GM18502 (cell line): ENCODE measurements around the gene EPN1.

Source experiments
- ATAC-seq: cut with Tn5 transposase; IDR thresholded peaks from one replicate; pipeline ENCODE4 v1.9.1; 2021; ENCODE audit warnings: mild to moderate bottlenecking; ENCODE audit not compliant: unreplicated experiment, poor library complexity

The EPN1 gene

GRCh38 chr19:55690769-55691545 lies 15.9 kb downstream of the EPN1 start:
- no peak for ATAC-seq

GRCh38 chr19:55691561-55692481 lies 16.8 kb downstream of the EPN1 start:
- ATAC-seq = no peak

GRCh38 chr19:55692681-55693081 lies 17.7 kb downstream of the EPN1 start:
- no peak for ATAC-seq

- ATAC-seq = no peak
These were observed 18.4 kb downstream of the EPN1 start for GRCh38 chr19:55693336-55693974.

GRCh38 chr19:55694241-55694655 lies 19.2 kb downstream of the EPN1 start:
- no peak for ATAC-seq

- no peak for ATAC-seq
These were observed 19.8 kb downstream of the EPN1 start for GRCh38 chr19:55694656-55695491.

GRCh38 chr19:55695511-55696290 lies 20.7 kb downstream of the EPN1 start:
- ATAC-seq = no peak

GRCh38 chr19:55696301-55697068 lies 21.5 kb downstream of the EPN1 start:
- no peak for ATAC-seq

GRCh38 chr19:55697069-55697440 lies 22.0 kb downstream of the EPN1 start:
- no peak for ATAC-seq

GRCh38 chr19:55697698-55698097 lies 22.7 kb downstream of the EPN1 start:
- no peak for ATAC-seq

GRCh38 chr19:55698256-55698655 lies 23.2 kb downstream of the EPN1 start:
- no peak for ATAC-seq

- ATAC-seq = no peak
These were observed 24.2 kb downstream of the EPN1 start for GRCh38 chr19:55699221-55699620.

GRCh38 chr19:55700813-55701212 lies 25.8 kb downstream of the EPN1 start:
- ATAC-seq = no peak

GRCh38 chr19:55702131-55702627 lies 27.2 kb downstream of the EPN1 start:
- ATAC-seq = no peak

GRCh38 chr19:55703790-55704215 lies 28.8 kb downstream of the EPN1 start:
- no peak for ATAC-seq

GRCh38 chr19:55704494-55705245 lies 29.6 kb downstream of the EPN1 start:
- ATAC-seq = no peak

- ATAC-seq = no peak
These were observed 30.9 kb downstream of the EPN1 start for GRCh38 chr19:55705972-55706371.

GRCh38 chr19:55711719-55712118 lies 36.7 kb downstream of the EPN1 start:
- ATAC-seq = no peak
